Left renal cortex interstitium (tissue), 4 donors: Measurements from ENCODE around the gene PPFIBP1. TPM values are rescaled to one million over a fixed set of nuclear protein-coding genes. Genes with fewer than 3 reads are reported as not detected.
"Not testable (repeated sequence)": the region's sequence is repeated elsewhere in the genome, so short reads cannot be mapped to it uniquely, and the experiment has no call there.

Source experiments
- DNase-seq, 4 donors: peaks; one replicate each; pipeline ENCODE4 v3.0.0-alpha.2; 2013; ENCODE audit warnings: low read depth in 4 of 4, low spot score in 2 of 4, missing footprints in 1 of 4
- polyA plus RNA-seq, 4 donors: library from polyadenylated mRNA; unstranded; fragments of 120-200 nt; gene quantifications; one replicate each; pipeline ENCODE4 v1.2.1, GENCODE V29; 2013; ENCODE audit not compliant: insufficient read length in 4 of 4

The PPFIBP1 gene
- polyA plus RNA-seq, 4 donors = 57.0 to 113 (median 83.0) TPM

DNA sequence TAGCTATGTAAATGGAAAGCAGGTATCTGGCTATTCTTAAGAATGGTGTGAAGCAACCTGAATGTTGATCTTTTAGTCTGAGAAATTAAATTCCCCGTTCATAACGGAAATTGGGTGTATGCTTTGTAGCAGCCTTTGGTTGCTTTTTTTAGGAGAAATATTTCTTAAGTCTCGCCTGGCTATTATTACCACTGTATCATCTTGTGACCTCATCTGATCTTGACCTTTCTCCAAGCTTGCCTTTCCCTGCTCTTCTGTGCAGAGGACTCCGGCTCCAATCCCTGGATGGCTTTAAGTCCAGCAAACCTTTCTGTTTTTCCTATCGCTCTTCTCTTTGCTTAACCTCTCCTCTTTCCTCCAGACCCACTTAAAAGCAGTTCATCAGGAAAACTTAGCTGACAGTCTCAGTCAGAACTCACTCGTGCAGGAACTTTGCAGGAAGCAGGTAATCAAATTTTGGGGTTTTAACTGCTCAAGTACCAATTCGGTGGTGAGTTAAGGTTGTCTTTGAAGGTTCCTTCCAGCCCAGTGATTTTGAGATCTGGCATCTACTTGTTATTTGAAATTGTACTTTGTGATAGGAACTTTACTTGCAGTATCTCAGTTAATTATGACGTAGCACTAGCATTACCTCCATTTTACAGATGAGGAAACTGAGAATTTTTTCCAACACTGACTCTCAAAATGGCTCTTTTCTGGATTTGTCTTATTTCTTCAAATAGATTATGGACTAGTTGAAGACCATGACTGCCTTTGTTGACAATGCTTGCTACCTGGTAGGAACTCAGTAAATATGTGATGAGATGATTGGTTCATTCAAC lies 14.1 kb downstream of the PPFIBP1 start:
- no peak for DNase-seq

DNA sequence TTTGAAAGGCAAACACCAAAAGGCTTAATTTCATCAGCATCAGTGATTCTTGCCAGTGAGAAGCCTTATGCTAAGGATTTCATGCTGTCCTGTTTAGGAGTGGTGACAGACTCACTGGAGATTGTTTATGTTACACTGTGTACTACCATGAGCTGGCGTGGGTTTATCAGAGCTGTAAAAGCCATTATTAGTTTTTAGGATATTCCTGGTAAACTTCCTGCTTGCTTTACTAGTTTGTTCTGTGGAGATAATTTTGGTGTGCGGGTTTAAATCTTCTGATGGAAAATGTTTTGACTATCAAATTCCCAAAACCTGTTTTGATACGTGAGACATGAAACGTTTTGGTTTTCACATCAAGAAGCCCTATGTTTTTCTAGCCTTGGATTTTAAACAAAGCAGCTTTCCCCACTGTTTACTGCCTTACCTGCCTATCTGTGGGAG lies 15.2 kb downstream of the PPFIBP1 start:
- DNase-seq = no peak

DNA sequence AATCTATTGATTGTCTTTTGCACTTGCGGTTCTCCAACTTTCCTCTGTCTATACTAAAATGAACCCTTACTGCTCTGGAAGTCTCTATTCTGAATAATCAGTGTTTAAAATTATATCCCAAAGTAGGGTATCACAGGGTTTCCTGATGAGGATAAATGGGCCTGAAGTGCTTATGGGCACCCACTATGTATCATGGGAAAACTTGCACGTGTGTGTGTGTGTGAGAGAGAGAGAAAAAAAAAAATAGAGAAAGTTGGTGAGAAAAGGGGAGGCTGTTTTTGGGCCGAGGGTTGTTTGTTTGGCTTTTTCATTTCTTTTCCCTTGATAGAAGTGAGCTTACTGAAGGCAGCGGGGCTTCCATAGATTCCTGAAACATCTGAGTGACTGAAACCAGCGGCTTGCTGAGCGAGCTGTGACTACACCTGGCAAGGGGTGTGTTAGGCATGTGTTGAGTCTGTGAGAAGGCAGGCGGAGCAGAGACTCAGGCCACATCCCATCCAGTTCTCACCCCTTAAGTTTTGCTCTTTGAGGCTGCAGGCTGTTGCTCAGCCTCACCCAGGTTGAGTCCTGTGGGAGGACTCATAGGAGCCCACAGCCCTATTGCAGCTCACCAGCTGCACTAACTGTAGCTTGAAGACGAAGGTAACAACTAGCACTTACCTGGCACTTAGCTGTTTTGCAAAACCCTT lies 17.2 kb downstream of the PPFIBP1 start:
- no peak for DNase-seq

DNA sequence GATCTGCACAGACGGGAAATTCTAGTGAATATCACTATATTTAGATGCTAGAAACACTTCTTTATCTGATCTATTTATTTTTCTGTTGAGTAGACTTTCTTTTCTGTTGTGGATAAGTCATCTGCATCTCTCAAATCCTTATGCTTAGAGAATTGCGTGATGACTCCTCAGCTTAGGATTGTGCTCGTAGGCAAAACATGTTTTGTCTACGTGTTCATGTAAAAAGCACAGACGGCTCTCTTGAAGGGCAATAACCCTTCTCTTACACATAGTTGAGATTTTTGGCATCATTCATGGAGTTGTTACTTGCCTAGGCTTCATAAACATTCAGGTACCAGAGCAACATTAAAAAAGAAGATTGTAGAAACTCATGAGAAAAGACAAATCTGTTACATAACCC lies 18.6 kb downstream of the PPFIBP1 start:
- DNase-seq = no peak

DNA sequence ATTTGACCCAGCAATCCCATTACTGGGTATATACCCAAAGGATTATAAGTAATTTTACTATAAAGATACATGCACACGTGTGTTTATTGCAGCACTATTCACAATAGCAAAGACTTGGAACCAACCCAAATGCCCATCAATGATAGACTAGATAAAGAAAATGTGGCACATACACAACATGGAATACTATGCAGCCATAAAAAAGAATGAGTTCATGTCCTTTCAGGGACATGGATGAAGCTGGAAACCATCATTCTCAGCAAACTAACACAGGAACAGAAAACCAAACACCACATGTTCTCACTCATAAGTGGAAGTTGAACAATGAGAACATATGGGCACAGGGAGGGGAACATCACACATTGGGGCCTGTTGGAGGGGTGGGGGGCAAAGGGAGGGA lies 20.9 kb downstream of the PPFIBP1 start:
- DNase-seq = not testable (repeated sequence)

DNA sequence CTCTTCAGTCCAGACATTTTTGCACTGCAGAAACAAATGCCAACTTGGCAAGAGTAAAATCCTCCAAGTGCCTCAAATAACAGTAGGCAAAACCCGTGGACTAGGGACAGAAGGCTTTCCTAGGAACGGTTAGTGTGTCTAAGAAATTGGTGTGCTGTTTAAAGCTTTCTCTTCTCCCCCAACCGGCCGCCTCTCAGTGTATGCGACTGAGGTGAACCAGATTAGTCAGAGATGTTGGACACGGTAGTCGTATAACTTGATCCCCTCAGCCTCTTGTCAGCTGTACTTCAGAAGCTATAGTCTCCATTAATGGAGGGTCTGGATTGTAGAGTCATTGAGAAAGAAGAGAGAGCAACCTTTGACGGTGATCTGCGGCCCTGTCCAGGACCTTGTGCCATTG lies 21.7 kb downstream of the PPFIBP1 start:
- DNase-seq = no peak

DNA sequence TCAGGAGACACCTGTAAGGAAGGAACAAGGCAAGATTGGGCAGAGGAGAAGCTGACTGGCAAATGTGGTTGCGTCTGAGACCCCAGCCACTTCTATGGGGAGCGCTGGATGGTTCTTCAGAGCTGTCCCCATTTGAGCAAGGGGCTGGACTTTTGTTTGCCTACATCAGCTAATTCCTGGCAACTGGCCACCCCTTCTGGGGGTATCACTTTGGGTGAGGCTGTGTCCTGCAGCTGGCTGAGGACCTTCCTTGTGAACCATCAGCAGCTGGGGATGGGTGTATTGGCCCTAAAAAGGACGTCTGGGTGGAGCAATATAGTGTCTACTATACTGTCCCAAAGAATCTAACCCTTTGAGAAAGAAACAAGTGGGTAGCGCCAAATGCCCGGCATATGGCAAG lies 23.6 kb downstream of the PPFIBP1 start:
- DNase-seq = no peak

DNA sequence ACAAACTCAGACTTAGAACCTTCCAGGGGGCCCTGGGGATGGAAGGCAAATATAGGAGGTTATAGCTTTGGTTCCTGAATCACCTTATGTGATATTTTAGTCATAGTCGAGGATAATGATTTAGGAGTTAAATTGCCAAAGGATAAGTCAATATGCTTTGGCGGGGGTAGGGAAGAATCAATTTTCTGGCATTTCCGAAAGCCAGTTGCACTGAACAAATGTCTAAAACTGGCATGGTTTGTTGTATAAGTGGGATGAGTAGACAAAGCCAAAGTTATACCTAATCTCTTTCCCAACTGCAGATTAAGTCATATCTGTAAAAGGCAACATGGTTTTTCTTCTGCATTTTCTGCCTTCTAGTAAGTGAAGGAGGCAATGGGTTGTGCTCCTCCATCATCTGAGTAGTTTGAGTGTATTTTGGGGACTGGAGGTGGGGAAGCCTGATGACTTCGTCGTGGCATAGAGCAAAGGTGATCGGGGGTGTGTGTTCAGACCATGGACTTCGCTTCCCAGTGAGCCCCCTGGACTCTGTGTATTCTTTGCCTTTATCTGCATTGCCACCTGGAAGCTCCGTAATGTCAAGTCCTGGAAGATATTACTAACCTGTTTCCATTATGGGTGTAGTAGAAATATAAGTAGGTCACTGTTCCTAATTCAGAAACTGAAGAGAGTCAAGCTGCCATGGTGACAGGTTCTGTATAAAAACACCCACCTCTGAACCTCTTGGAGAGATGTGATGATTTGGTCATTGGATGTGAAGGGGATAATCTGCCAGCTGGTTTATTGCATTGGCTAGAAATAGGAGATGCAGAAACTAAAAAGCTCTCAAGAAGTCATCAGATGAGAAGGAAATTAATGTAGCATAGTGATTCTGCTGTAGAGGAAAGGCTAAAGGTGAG lies 24.5 kb downstream of the PPFIBP1 start:
- no peak for DNase-seq

DNA sequence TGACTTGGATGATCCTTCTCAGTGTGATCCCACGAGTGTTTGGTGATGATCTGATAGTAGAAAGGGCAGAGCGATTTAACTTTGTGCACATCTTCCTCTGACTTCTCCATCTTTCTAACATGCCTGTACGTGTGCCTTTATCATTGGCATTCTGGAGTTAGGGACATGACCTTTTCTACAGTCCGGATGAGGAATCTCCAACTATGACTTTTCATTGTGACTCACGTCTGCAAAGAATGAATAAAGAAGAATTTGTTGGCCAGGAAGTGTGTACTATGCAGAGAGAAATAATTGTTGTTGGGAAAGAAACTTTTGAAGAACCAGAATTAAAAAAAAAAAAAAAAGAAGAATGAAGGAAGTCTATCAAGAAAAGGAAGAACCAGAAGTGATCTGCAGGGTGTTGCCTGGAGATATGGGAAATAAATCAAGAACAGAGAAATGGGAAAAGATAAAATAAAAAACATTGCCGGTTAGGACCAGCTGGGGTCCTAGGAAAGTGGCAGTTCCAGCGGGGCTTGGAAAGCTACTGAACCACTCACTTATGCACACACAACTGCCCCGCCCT lies 25.3 kb downstream of the PPFIBP1 start:
- DNase-seq = no peak

DNA sequence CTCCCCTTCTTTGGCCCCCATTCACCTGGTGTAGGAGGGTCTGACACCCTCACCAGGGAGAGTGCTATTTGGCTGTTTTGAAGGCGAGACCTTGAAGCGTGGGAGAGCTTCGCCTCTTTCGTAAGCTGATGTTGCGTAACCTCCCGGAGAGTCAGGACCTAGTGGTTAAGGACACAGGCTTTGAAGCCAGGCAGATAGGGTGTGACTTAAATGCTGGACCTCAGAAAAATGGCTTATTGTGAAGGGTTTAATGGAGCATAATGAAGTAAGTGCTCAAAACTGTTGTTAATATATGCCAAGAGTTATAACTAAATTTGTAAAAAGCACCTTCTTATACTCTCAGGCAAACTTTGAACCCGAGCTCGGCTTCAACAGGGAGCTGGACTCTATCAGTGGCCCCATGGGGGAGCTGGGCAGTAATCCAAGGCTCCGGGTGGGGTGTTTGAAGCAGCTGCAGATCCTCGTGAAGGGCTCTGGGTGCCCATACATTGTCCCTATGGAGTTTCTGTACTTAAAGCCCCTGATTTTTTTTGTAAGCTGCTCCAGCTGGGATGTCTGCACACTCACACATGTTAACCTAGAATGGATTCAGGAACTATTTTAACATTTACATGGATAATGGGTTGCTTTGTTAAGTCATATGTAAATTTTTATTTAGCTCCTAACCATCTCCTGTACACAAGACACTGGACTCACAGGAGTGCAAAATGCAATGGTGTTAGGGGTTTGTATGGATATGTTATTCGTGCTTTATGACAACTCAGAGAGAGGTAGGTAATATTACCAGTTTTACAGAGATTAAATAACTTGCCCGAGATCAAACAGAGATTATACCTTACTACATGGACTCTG lies 26.0 kb downstream of the PPFIBP1 start:
- DNase-seq = peak in 1 of 4 donors; percentile 66

DNA sequence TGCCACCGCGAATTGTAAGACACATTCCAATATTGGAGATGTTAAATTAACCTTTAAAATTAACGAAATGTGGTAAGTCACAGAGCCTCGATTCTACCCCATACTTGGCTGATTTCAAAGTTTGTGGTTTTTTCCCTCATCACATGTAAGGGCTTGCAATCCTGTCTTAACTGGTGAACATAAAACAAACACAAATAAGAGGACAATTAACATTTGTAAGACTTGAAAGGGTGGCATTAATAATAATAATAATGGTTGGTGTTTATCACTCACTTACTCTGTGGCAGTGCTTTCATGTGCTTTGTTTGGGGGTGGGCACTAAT lies 26.6 kb downstream of the PPFIBP1 start:
- no peak for DNase-seq

DNA sequence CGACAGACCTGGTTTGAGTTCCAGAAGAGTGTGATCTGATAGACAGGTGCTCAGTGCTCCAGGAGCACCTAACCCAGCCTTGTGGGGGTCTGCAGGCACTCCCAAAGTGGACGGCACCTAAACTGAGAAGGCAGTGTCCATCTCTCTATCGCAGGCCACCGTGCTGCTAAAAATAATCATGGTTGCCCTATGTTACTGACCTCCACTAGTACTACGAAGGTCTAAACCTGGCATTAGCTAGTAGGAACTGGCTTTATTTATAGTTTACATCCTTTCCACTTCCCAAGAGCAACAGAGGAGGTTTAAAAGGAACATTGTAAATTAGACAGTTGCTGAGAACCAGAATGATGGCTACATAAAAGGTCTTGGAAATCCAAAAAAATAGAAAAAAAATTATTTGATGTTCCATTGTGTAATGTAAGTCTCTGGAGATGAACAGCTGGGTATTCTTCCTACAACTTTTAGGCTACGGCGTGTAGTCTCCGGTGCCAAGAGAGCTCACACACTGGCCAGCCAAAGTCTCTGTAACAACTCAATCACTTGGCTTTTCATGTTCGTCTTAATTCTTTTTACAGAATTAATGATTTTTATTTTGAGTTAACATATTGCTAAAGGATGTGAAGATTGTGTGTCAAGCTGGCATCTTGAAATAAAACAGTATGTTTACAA lies 27.3 kb downstream of the PPFIBP1 start:
- DNase-seq = no peak

DNA sequence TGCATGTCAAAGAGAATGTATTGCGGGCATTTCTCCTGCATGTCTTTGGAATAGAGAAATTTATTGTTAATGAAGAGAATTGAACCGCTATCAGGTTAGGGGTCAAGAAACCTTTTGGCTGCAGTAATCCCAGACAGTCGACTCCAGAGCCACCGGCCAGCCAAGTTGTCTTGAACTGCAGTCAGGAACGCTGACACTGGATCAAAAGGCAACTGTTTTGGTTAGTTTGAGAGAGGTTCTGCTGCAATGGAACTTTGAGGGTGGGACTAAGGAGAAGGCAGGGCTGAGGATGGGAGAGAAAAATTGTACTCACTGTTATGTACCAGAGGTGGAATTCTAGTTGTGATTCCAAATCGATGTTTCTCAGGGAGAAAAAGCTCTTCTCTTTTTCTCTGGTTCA lies 28.2 kb downstream of the PPFIBP1 start:
- no peak for DNase-seq

DNA sequence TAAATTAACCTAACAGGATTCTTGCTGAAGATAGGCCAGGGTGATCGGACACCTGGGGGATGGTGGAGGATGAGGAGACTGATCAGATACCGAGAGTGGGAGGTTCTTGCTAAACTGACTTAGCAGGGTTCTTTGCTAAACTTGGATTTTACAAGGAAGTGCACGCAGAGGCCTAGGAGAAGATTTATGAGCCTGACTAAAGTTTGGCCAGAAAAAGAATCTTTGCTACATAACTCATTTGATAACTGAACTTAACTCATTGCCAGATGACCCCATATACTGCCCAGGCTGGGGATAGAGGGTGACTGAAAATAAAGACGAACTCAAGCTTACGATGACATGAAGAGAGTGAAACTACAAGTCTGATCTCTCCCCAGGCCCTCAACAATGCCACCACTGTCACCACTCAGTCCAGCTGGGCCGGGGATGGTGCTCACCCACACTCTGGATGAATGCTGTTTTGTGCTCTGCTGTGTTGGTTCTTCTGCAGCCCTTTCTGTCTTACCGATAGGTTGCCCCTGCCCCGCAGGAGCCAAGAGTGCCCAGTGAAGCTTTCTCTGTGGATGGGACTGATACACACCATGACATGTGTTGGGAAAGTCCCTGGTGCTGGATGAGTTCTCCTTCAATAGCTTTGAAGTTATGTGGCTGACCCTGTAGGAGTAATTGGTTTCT lies 29.0 kb downstream of the PPFIBP1 start:
- no peak for DNase-seq

DNA sequence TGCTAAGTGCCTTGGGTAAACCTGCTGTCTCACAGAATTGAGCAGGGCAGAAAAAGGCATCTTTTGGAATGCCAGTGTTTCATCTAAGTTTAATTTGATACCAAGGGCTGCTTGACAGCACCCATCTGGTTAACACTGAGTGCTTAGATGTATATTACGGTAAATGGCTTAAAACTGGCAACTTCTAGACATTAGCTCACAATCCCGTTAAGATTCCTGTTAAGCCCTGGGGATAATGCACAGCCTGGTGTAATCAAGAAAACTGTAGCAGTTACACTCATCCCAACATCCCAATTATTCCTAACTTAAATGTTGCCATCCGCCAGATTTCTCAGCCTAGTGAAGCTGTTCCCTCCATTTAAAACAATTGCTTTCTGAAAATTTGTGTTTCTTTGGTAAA lies 29.9 kb downstream of the PPFIBP1 start:
- no peak for DNase-seq

DNA sequence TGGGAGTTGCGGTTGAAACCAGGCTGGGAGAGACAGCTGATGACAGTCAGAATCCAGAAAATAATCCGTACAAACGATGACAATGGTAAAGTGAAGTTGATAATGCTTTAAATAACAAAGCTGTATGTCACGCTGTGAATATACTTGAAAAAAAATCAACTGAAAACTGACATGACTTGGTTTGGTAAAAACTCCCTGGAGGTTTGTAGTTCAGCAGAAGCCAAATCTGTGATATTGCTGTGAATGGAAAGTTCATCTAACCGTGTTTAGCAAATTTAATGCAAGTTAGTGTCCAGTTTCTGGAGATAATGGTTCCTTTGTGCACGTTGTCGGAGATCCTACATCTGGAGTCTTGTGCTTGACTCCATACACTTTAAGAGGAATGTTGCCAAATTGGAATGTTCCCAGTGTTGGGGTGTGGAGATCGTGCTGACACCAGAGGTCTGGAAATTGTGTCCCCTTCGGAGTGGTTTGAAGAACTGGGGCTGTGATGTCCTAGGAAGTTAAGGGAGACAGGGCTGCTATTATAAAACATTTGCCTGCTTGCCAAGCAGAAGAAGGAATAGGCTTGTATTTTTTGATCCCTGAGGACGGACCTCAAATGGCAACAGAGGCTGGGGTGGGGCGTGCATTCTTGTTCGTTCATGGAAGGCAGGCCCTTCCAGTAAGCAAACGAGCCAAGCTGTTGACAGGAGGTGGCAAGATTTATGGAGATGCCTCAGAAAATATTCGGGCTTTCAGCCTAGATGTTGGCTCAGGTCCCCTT lies 30.6 kb downstream of the PPFIBP1 start:
- DNase-seq = no peak

DNA sequence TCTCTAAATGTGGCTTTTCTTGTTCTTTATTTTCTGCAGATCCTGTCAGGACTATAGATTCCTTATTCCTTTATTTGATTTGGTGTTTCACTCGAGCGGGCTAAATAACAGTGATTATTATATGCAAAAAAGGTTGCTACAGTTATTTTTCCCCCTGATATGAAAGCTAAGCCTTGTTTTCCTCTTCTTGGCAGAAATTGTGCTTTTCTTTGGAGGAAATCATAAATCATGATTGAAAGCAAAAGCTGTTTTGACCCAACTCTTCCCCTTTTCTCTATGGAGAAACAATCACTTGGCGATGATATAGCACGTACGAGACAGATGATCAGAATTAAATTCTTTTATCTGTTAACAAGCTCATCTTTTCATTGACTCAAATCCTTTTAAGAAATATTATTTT lies 31.4 kb downstream of the PPFIBP1 start:
- DNase-seq = no peak
